ENCODE measurements around the gene RAB7A. TPM values are rescaled to one million over a fixed set of nuclear protein-coding genes. Genes with fewer than 3 reads are reported as not detected.

RAB7A gene
- total RNA-seq, 1 experiment from 2014 or later = 50.8 TPM

- no peaks in the 10 kb centered on the region for H3K27me3 ChIP-seq (replicated peaks)
- no peak for DNase-seq (ENCODE audit: low read depth in 1 of 2, low spot score in 2 of 2)
- no peak overlapping the region for H3K4me3 ChIP-seq
- peaks cover 30% of the 10 kb centered on the region for H3K9me3 ChIP-seq (replicated peaks)
- no peak overlapping the region for H3K27ac ChIP-seq
- no peaks in the 10 kb centered on the region for H3K4me1 ChIP-seq (replicated peaks)
- H3K36me3 ChIP-seq = no peaks in the 10 kb centered on the region
Observed at GRCh38 chr3:128858167-128858566, 132.2 kb downstream of the RAB7A start.

DNA sequence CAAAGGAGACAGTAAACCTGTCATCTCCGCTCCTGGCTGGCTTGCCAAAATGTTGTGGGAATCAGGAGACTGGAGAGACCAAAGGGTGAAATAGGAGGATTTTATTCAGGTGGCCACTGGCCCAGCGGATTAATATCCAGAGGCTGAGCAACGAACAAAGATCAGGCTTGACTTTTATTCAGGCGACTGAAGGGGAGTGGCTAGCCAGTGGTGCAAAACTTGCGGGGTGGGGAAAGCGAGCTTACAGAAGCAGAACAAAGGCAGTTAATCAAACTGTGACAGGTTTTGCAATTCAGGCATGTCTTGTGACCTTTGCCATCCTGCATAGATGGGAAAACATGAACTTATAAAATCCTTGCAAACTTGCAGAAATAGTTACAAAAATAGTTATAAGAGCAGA lies 133.6 kb downstream of the RAB7A start:
- no peak overlapping the region for H3K4me3 ChIP-seq
- no peaks in the 10 kb centered on the region for H3K36me3 ChIP-seq
- no peaks in the 10 kb centered on the region for H3K4me1 ChIP-seq (replicated peaks)
- H3K9me3 ChIP-seq (replicated peaks) = peaks cover 21% of the 10 kb centered on the region
- DNase-seq (ENCODE audit: low read depth in 1 of 2, low spot score in 2 of 2) = no peak
- no peaks in the 10 kb centered on the region for H3K27me3 ChIP-seq (replicated peaks)
- H3K27ac ChIP-seq = no peak overlapping the region

GRCh38 chr3:128861491-128861890 lies 135.5 kb downstream of the RAB7A start:
- DNase-seq (ENCODE audit: low read depth in 1 of 2, low spot score in 2 of 2) = no peak
- no peak overlapping the region for H3K4me3 ChIP-seq
- H3K9me3 ChIP-seq (replicated peaks) = peaks cover 21% of the 10 kb centered on the region
- H3K4me1 ChIP-seq (replicated peaks) = no peaks in the 10 kb centered on the region
- H3K36me3 ChIP-seq = no peaks in the 10 kb centered on the region
- no peaks in the 10 kb centered on the region for H3K27me3 ChIP-seq (replicated peaks)
- no peak overlapping the region for H3K27ac ChIP-seq

GRCh38 chr3:128863560-128863959 lies 137.6 kb downstream of the RAB7A start:
- Histone ChIP-seq H3K36me3 (no peaks in the 10 kb centered on the region), H3K4me1 (replicated peaks) (no peaks in the 10 kb centered on the region), H3K4me3 (no peak overlapping the region), H3K27ac (no peak overlapping the region), H3K9me3 (replicated peaks) (peaks cover 14% of the 10 kb centered on the region), H3K27me3 (replicated peaks) (no peaks in the 10 kb centered on the region)
- no peak for DNase-seq (ENCODE audit: low read depth in 1 of 2, low spot score in 2 of 2)

Other genes with a start within 250 kb of the RAB7A start
- gene GATA2, start 233.0 kb upstream of the RAB7A start, total RNA-seq (2014; rRNA removed; shearing (Covaris generic)) = 14.9 and 15.5 TPM in 2 replicates
- 327 and 374 TPM in 2 replicates for gene RPN1, start 75.4 kb upstream of the RAB7A start, total RNA-seq (2014; rRNA removed; shearing (Covaris generic))
- 29.2 and 29.3 TPM in 2 replicates for gene ACAD9, start 153.4 kb downstream of the RAB7A start, total RNA-seq (2014; rRNA removed; shearing (Covaris generic))

Measured in SJSA1 (cell line).